Esophagus squamous epithelium (tissue), 5 donors: ENCODE measurements around the gene FOXL2NB. TPM values are rescaled to one million over a fixed set of nuclear protein-coding genes. Genes with fewer than 3 reads are reported as not detected.
A peak's percentile ranks its signal among the peaks of the same experiment; 100 is the strongest.

Source experiments
- DNase-seq: peaks from one replicate; lab custom pipeline; 2025; lab: John Stamatoyannopoulos, UW
- H3K27ac ChIP-seq, 4 donors: fragments of 200-600 bp; sonication (generic); one replicate each; pipeline ENCODE4 v1.5.1; 2016 to 2019; ENCODE audit warnings: mild to moderate bottlenecking in 1 of 4
- H3K27me3 ChIP-seq, 4 donors: fragments of 200-600 bp; sonication (generic); 1 replicate in 3 of 4; 2 replicates in 1 of 4; pipeline versions ENCODE4 v1.5.1 to v1.6.0; 2017 to 2021; ENCODE audit warnings: antibody characterized with exemption in 1 of 4
- H3K36me3 ChIP-seq, 3 donors: fragments of 200-600 bp; sonication (generic); one replicate each; pipeline ENCODE4 v1.5.1; 2016 to 2019
- H3K4me1 ChIP-seq, 3 donors: fragments of 200-600 bp; sonication (generic); one replicate each; pipeline ENCODE4 v1.5.1; 2017 to 2019
- H3K4me3 ChIP-seq, 4 donors: fragments of 200-600 bp; sonication (generic); 1 replicate in 3 of 4; 2 replicates in 1 of 4; pipeline ENCODE4 v1.5.1; 2016 to 2019; ENCODE audit warnings: mild to moderate bottlenecking in 2 of 4, moderate library complexity in 1 of 4
- H3K9me3 ChIP-seq, 3 donors: fragments of 200-600 bp; sonication (generic); one replicate each; pipeline ENCODE4 v1.5.1; 2016 to 2019
- POLR2A ChIP-seq, 4 donors: fragments of 450-650 bp; IDR thresholded peaks; one replicate each; pipeline ENCODE4 v1.6.1; 2017; ENCODE audit warnings: antibody characterized with exemption in 4 of 4, mild to moderate bottlenecking in 4 of 4, moderate library complexity in 3 of 4
- whole genome bisulfite sequencing, 2 donors: methylation state at CpG; one replicate each; pipeline ENCODE4 v1.1.5; 2018; 5-methylcytosine and 5-hydroxymethylcytosine counted together
- intact Hi-C: fragments of 100-400 bp; cut with DNase I; formaldehyde crosslinking; loops from one replicate; pipeline ENCODE4 v1.15.0; 2022
- total RNA-seq, 4 donors: library from RNA; depleted of rRNA; stranded (reverse); fragments of >200 nt; gene quantifications; one replicate each; pipeline ENCODE4 v1.1.0, GENCODE V29; 2016
- TF ChIP-seq, protein P1 (sequence below), 6 experiments: fragments of 450-650 bp in 4 of 6; fragments of 200-600 bp in 2 of 6; sonication (generic) in 2 of 6; IDR thresholded peaks; one replicate each; pipeline ENCODE4 v1.5.1; 2016 to 2019; ENCODE audit warnings: antibody characterized with exemption in 6 of 6, mild to moderate bottlenecking in 4 of 6, moderate library complexity in 4 of 6
- donor health status: DM: yes; HTN: yes; CAD: no.

FOXL2NB gene
- total RNA-seq, 4 donors from 2014 or later, result 0.57 to 1.1 TPM; not detected in 2

GRCh38 chr3:138912237-138912636 lies 34.8 kb upstream of the FOXL2NB start:
- no peak overlapping the region for H3K4me3 ChIP-seq
- no peaks in the 10 kb centered on the region for H3K36me3 ChIP-seq
- no peaks in the 10 kb centered on the region for H3K27me3 ChIP-seq
- 51 to 58% methylated on average over 3 to 4 of the region's 4 CpGs for WGBS, 2 donors
- no peak overlapping the region for H3K27ac ChIP-seq
- TF ChIP-seq POLR2A (IDR thresholded peaks at IDR 0.05), result no peak
- TF ChIP-seq, protein P1, sequence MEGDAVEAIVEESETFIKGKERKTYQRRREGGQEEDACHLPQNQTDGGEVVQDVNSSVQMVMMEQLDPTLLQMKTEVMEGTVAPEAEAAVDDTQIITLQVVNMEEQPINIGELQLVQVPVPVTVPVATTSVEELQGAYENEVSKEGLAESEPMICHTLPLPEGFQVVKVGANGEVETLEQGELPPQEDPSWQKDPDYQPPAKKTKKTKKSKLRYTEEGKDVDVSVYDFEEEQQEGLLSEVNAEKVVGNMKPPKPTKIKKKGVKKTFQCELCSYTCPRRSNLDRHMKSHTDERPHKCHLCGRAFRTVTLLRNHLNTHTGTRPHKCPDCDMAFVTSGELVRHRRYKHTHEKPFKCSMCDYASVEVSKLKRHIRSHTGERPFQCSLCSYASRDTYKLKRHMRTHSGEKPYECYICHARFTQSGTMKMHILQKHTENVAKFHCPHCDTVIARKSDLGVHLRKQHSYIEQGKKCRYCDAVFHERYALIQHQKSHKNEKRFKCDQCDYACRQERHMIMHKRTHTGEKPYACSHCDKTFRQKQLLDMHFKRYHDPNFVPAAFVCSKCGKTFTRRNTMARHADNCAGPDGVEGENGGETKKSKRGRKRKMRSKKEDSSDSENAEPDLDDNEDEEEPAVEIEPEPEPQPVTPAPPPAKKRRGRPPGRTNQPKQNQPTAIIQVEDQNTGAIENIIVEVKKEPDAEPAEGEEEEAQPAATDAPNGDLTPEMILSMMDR (IDR thresholded peaks at IDR 0.05), result no peak
- intact Hi-C loops, result loop anchor here (10.0 kb wide), 1 partner anchor 77 kb away; the partner anchor contains the start of gene PIK3CB
- peaks cover 3 to 27% (median 15%) of the 10 kb centered on the region in 3 donors for H3K4me1 ChIP-seq
- no peak for DNase-seq
- no peaks in the 10 kb centered on the region for H3K9me3 ChIP-seq

GRCh38 chr3:138913766-138914165 lies 33.3 kb upstream of the FOXL2NB start:
- TF ChIP-seq POLR2A (IDR thresholded peaks at IDR 0.05), result no peak
- TF ChIP-seq, protein P1 (IDR thresholded peaks at IDR 0.05), result no peak

GRCh38 chr3:138914870-138915502 lies 32.0 kb upstream of the FOXL2NB start:
- WGBS, 2 donors, result 5 to 14% methylated on average over 16 to 18 of the region's 19 CpGs
- intact Hi-C loops, result loop anchor here (5.0 to 10.0 kb wide), 3 partner anchors 80 to 323 kb away; partner anchors contain the start of genes CEP70, FAIM and PIK3CB
- H3K27me3 ChIP-seq, result no peaks in the 10 kb centered on the region
- peak overlapping the region; percentile 56 to 88 (median 73) for H3K4me3 ChIP-seq
- H3K9me3 ChIP-seq, result no peaks in the 10 kb centered on the region
- TF ChIP-seq POLR2A (IDR thresholded peaks at IDR 0.05), result no peak
- TF ChIP-seq, protein P1 (IDR thresholded peaks at IDR 0.05), result no peak
- H3K36me3 ChIP-seq, result no peaks in the 10 kb centered on the region
- peak overlapping the region; percentile 91 to 97 (median 94) for H3K27ac ChIP-seq
- peaks cover 3 to 27% (median 15%) of the 10 kb centered on the region in 3 donors for H3K4me1 ChIP-seq
- no peak for DNase-seq

More at GRCh38 chr3:138913766-138914165, 33.3 kb upstream of the FOXL2NB start:
- no peak for DNase-seq
- no peaks in the 10 kb centered on the region for H3K9me3 ChIP-seq
- H3K36me3 ChIP-seq, result no peaks in the 10 kb centered on the region
- no peak overlapping the region for H3K4me3 ChIP-seq
- H3K27me3 ChIP-seq, result no peaks in the 10 kb centered on the region
- 81 to 90% methylated on average over 3 of the region's 3 CpGs for WGBS, 2 donors
- peaks cover 3 to 27% (median 15%) of the 10 kb centered on the region in 3 donors for H3K4me1 ChIP-seq
- H3K27ac ChIP-seq, result no peak overlapping the region
- intact Hi-C loops, result loop anchor here (10.0 kb wide), 1 partner anchor 79 kb away; the partner anchor contains the start of gene PIK3CB

DNA sequence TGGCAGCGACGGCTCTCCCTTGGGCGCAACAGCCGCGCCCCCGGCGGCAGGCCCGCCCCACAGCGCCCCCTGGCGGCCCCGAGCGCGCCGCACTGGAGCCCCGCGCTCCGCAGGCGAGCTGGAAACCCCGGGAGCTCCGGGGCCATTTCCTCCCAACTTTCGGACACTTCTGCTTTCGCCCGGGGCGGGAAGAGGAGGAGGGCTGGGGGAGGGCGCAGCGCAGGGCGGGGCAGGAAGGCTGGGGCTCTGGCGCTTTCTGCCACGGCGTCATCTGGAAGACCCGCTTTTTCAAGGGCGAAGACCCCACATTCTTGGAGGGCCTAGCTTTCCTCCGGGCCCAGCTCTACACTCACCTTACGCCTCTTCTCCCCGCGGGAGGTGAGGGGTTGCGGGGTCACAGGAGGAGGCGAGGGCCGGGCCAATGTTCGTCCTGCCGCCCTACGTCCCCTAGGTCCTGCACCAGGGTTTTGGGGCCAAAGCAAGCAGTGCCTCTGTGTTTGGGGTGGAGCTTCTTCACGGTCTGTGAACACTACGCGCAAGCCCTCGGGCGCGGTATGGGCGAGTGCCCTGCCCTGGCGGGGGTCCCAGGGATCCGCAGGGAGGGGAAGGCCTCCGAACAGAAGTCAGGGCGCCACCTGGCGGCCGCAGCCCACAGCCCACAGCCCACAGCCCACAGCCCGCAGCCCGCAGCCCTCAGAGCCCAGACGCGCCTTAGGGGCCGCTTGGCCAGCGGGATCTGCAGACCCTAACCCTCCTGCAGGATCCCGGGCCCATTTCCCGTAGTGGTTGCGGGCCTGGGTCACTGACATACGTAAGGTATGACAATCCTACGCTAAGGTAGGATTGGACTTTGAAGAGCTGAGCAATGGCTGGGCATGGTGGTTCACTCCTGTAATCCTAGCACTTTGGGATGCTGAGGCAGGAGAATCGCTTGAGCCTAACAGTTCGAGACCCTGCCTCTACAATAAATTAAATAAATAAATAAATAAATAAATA lies 31.2 kb upstream of the FOXL2NB start:
- intact Hi-C loops, result loop anchor here (2.0 to 10.0 kb wide), 4 partner anchors 81 to 324 kb away; partner anchors contain the start of genes CEP70, FAIM and PIK3CB
- DNase-seq, result peak; percentile 55
- peak overlapping the region; percentile 56 to 88 (median 73) for H3K4me3 ChIP-seq
- H3K27me3 ChIP-seq, result no peaks in the 10 kb centered on the region
- H3K9me3 ChIP-seq, result no peaks in the 10 kb centered on the region
- H3K36me3 ChIP-seq, result no peaks in the 10 kb centered on the region
- peaks cover 3 to 27% (median 15%) of the 10 kb centered on the region in 3 donors for H3K4me1 ChIP-seq
- 0 to 3% methylated on average over 6 to 7 of the region's 68 CpGs for WGBS, 2 donors
- peak overlapping the region; percentile 91 to 97 (median 94) for H3K27ac ChIP-seq
- peak in 1 of 4 donors; percentile 11 for TF ChIP-seq POLR2A (IDR thresholded peaks at IDR 0.05)
- TF ChIP-seq, protein P1 (IDR thresholded peaks at IDR 0.05), result peak; percentile 74 to 97 (median 94)
